Fibroblast of lung (primary cell): ENCODE measurements around the gene GDF10. TPM values are rescaled to one million over a fixed set of nuclear protein-coding genes. Genes with fewer than 3 reads are reported as not detected.

ENCODE experiments used
- DNase-seq, 2 donors: peaks; one replicate each; pipeline versions ENCODE4 v3.0.0 to v3.0.0-alpha.2; 2010; ENCODE audit warnings: low read depth in 2 of 2
- H2AFZ ChIP-seq: 2 replicates; pipeline ENCODE4 v1.5.1; 2012; ENCODE audit warnings: low read length, control low read depth, inconsistent platforms
- H3K27ac ChIP-seq: 2 replicates; pipeline ENCODE4 v1.5.1; 2011; ENCODE audit warnings: low read length, control low read depth; ENCODE audit not compliant: insufficient read depth
- H3K27me3 ChIP-seq: 2 replicates; pipeline ENCODE4 v1.5.1; 2011; ENCODE audit warnings: mild to moderate bottlenecking, low read length; ENCODE audit not compliant: control insufficient read depth, insufficient read depth
- H3K36me3 ChIP-seq: 2 replicates; pipeline ENCODE4 v1.5.1; 2011; ENCODE audit warnings: low read length; ENCODE audit not compliant: control insufficient read depth, insufficient read depth
- H3K4me1 ChIP-seq: 2 replicates; pipeline ENCODE4 v1.5.1; 2011; ENCODE audit warnings: low read length; ENCODE audit not compliant: control insufficient read depth, insufficient read depth; ENCODE audit errors: extremely low read depth
- H3K4me2 ChIP-seq: 2 replicates; pipeline ENCODE4 v1.5.1; 2011; ENCODE audit warnings: low read length, control low read depth; ENCODE audit not compliant: insufficient read depth; ENCODE audit errors: extremely low read depth
- H3K4me3 ChIP-seq, 4 experiments: fragments of 200-600 bp in 1 of 4; sonication (generic) in 1 of 4; replicated peaks in 1 of 4; 2 replicates each; pipeline ENCODE4 v1.5.1; 2011 to 2016; ENCODE audit warnings: low read length in 4 of 4, low read depth in 3 of 4, mild to moderate bottlenecking in 3 of 4, control low read depth in 2 of 4, inconsistent platforms in 1 of 4, mixed read lengths in 1 of 4; ENCODE audit not compliant: insufficient read depth in 1 of 4; ENCODE audit errors: control extremely low read depth in 1 of 4
- H3K79me2 ChIP-seq: 2 replicates; pipeline ENCODE4 v1.5.1; 2012; ENCODE audit warnings: mild to moderate bottlenecking, low read length, inconsistent platforms; ENCODE audit not compliant: control insufficient read depth, insufficient read depth
- H3K9ac ChIP-seq: 2 replicates; pipeline ENCODE4 v1.5.1; 2011; ENCODE audit warnings: mild to moderate bottlenecking, low read length, control low read depth; ENCODE audit not compliant: insufficient read depth
- H3K9me3 ChIP-seq: 2 replicates; pipeline ENCODE4 v1.5.1; 2012; ENCODE audit warnings: low read depth, low read length; ENCODE audit not compliant: control insufficient read depth, insufficient read depth
- H4K20me1 ChIP-seq: 2 replicates; pipeline ENCODE4 v1.5.1; 2011; ENCODE audit warnings: low read length; ENCODE audit not compliant: control insufficient read depth, insufficient read depth; ENCODE audit errors: extremely low read depth
- CTCF ChIP-seq, 2 donors: IDR thresholded peaks in 1 of 2; conservative IDR thresholded peaks in 1 of 2; 1 replicate in 1 of 2; 2 replicates in 1 of 2; pipeline ENCODE4 v1.5.1; 2011 to 2012; ENCODE audit warnings: low read length in 2 of 2, control low read depth in 1 of 2, inconsistent platforms in 1 of 2, low read depth in 1 of 2, mild to moderate bottlenecking in 1 of 2
- EZH2 ChIP-seq: IDR thresholded peaks from 2 replicates; pipeline ENCODE4 v1.5.1; 2012; ENCODE audit warnings: low read length, control low read depth, mild to moderate bottlenecking; ENCODE audit errors: missing control alignments
- polyA plus RNA-seq, 2 donors: library from polyadenylated mRNA; depleted of rRNA in 1 of 2; stranded (reverse) in 1 of 2; unstranded in 1 of 2; fragments of >200 nt; gene quantifications; 2 replicates each; pipeline ENCODE4 v1.2.1, GENCODE V29; 2011 to 2012; ENCODE audit warnings: missing spikeins in 1 of 2
- total RNA-seq: library from RNA; depleted of rRNA; stranded (reverse); fragments of >200 nt; gene quantifications from 2 replicates; pipeline ENCODE4 v1.2.1, GENCODE V29; 2014

GDF10 gene
- total and polyA plus RNA-seq, 2 donors (not counting 1 experiment from before 2014, with no cell fraction given) = 6.2 to 25.1 TPM

DNA sequence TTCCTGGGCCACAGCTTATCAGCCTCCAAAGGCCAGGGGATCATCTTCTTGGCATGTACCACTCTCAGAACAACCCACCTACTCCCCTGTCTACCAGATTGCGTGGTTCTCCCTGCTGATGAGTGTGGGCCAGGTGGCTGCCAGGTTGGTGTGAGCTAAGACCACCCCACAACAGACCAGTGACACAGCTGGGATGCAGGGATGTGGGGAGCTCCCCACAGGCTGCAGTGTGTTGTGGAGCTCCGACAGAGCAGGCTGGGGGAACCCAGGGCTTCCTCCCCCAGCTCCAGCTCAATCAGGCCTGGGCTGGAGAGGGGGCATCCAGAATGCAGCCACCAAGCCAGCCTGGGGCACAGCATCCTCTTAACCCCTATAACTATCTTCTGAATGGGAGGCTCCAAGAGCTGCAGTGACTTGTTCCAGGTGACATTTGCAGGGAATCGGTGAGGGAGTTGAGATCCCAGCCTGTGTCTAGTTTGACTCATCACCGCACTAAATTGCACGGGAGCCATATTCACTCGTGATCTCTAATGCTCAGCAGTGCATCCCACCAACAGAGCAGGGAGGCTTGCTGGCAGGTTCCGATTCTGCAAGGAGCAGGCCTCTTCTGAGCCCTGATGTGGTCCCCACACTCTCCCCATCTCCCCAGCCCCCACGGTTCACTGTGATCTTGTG is 21.7 kb downstream of the GDF10 start:
- Histone ChIP-seq H3K27ac (no peak overlapping the region), H3K9ac (no peak overlapping the region), H3K79me2 (no peaks in the 10 kb centered on the region), H2AFZ (no peak overlapping the region), H4K20me1 (no peaks in the 10 kb centered on the region), H3K27me3 (peaks cover 12% of the 10 kb centered on the region), H3K4me3 (no peak overlapping the region), H3K4me2 (no peak overlapping the region), H3K9me3 (no peaks in the 10 kb centered on the region), H3K36me3 (no peaks in the 10 kb centered on the region), H3K4me1 (no peaks in the 10 kb centered on the region)
- no peak for TF ChIP-seq EZH2
- no peak for TF ChIP-seq CTCF (conservative IDR thresholded peaks at IDR 0.05 in 1 of 2, IDR thresholded peaks at IDR 0.05 in 1 of 2; ENCODE audit: low read depth in 1 of 2, low read length in 2 of 2)
- no peak for DNase-seq

DNA sequence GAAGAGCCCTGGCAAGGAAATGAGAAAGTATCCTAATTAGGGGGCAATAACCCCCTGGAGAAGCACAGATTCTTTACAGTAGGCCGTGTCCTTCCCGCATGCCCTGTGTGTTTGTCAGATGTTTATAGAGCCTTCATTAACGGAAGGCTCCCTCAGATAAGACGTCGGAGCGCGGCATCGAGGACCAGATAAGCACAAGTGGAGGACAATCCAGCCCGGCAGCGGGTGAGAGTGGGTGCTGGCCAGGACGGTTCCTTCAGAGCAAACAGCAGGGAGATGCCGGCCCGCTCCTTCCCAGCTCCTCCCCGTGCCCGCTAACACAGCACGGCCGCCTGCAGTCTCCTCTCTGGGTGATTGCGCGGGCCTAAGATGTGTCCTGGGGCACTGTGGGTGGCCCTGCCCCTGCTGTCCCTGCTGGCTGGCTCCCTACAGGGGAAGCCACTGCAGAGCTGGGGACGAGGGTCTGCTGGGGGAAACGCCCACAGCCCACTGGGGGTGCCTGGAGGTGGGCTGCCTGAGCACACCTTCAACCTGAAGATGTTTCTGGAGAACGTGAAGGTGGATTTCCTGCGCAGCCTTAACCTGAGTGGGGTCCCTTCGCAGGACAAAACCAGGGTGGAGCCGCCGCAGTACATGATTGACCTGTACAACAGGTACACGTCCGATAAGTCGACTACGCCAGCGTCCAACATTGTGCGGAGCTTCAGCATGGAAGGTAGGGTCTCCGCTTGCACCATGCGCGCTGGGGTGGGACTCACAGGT is 22.5 kb downstream of the GDF10 start, which contains the start of gene GDF2:
GDF2 (plus strand) TSS at position 155 of the 762 bp plus-strand sequence; CDS start at position 370, 215 bp downstream.
- H3K27me3 ChIP-seq = peaks cover 12% of the 10 kb centered on the region
- H3K4me1 ChIP-seq = no peaks in the 10 kb centered on the region
- H2AFZ ChIP-seq = no peak within 1 kb of the TSS
- TF ChIP-seq EZH2 = no peak
- DNase-seq = no peak
- no peaks in the 10 kb centered on the region for H3K36me3 ChIP-seq
- no peak within 1 kb of the TSS for H3K9ac ChIP-seq
- H4K20me1 ChIP-seq = no peaks in the 10 kb centered on the region
- H3K27ac ChIP-seq = no peak within 1 kb of the TSS
- no peak within 1 kb of the TSS for H3K4me2 ChIP-seq
- H3K79me2 ChIP-seq = no peaks in the 10 kb centered on the region
- H3K4me3 ChIP-seq = no peak within 1 kb of the TSS
- H3K9me3 ChIP-seq = no peaks in the 10 kb centered on the region

GRCh38 chr10:47323087-47323486 is 23.1 kb downstream of the GDF10 start:
- Histone ChIP-seq H2AFZ (no peak overlapping the region), H3K4me2 (no peak overlapping the region), H3K27me3 (peaks cover 12% of the 10 kb centered on the region), H3K9me3 (no peaks in the 10 kb centered on the region), H3K4me1 (no peaks in the 10 kb centered on the region), H3K79me2 (no peaks in the 10 kb centered on the region), H4K20me1 (no peaks in the 10 kb centered on the region), H3K36me3 (no peaks in the 10 kb centered on the region), H3K27ac (no peak overlapping the region), H3K9ac (no peak overlapping the region), H3K4me3 (no peak overlapping the region)
- TF ChIP-seq CTCF (conservative IDR thresholded peaks at IDR 0.05 in 1 of 2, IDR thresholded peaks at IDR 0.05 in 1 of 2; ENCODE audit: low read depth in 1 of 2, low read length in 2 of 2) (no peak), EZH2 (no peak)
- DNase-seq = no peak
